ENCODE measurements around the gene MLLT10. TPM values are rescaled to one million over a fixed set of nuclear protein-coding genes. Genes with fewer than 3 reads are reported as not detected.
A peak's percentile ranks its signal among the peaks of the same experiment; 100 is the strongest.

Gene MLLT10
- total RNA-seq, 1 experiment from 2014 or later, result 48.4 TPM

GRCh38 chr10:21531164-21531563, 2.9 kb upstream of the MLLT10 start:
- POLR2A ChIA-PET (ENCODE audit: unreplicated experiment), result interaction anchor here (0.6 kb wide), 1 partner anchor 35 kb away, joined by 20 read pairs; no protein-coding TSS in a partner anchor
- peaks cover 12% of the 10 kb centered on the region for H3K79me2 ChIP-seq (ENCODE audit: low read depth)

DNA sequence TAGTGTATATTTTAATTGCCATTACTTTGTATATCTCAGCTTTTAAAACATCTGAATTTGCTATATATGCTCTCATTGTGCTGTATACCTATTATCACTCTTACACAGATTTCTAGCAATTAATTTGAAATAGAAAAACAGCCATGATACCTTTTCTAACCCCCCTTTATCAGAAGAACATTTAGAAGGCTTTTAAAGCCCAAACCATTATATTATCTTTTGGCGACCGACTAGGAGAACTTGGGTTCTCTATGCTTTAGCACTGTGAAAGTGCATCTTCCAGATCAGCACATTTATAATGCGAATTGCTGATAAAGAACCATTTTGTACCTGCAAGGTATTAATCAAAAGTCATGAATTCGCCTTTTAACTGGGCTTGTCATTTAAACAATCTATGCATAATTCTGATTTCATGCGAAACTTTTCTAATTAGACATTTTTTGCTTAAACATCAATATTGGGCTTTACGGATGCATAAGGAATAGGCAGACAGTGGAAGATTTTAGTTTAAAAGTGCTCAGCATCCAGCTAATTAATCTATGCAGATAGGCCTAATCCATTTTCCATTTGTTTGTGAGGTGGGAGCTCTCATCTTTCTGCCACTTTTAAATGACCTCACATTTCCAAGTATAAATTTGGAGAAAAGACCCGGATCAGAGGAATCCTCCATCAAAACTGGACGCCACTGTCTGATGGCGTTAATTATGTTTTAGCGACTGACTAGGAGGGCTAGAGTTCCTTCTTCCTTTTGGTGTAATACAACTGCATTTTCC, 1.2 kb upstream of the MLLT10 start:
- no peaks in the 10 kb centered on the region for H3K9me3 ChIP-seq (ENCODE audit: insufficient read depth, low read depth)
- TF ChIP-seq EZH2 (IDR thresholded peaks at IDR 0.05; ENCODE audit: low read depth), result no peak
- TF ChIP-seq CTCF (conservative IDR thresholded peaks at IDR 0.05), result no peak
- no peak for DNase-seq
- CTCF ChIA-PET, result no interaction called here
- intact Hi-C loops (cut with micrococcal nuclease; ENCODE audit: unreplicated experiment), result loop anchor here (1.0 to 5.0 kb wide), 4 partner anchors 14 to 451 kb away; no protein-coding TSS in a partner anchor
- H2AFZ ChIP-seq, result peak overlapping the region; percentile 85
- H3K4me2 ChIP-seq, result peak overlapping the region; percentile 84
- no peaks in the 10 kb centered on the region for H4K20me1 ChIP-seq (ENCODE audit: insufficient read depth)
- H3F3A ChIP-seq (ENCODE audit: insufficient read depth, low read depth), result peaks cover 9% of the 10 kb centered on the region
- no peaks in the 10 kb centered on the region for H3K36me3 ChIP-seq (ENCODE audit: low read depth)
- H3K79me2 ChIP-seq (ENCODE audit: low read depth), result peaks cover 28% of the 10 kb centered on the region
- POLR2A ChIA-PET (ENCODE audit: unreplicated experiment), result interaction anchor here (0.5 to 0.7 kb wide), 2 partner anchors 12 to 16 kb away, joined by 4 to 7 read pairs; no protein-coding TSS in a partner anchor
- H3K27me3 ChIP-seq (ENCODE audit: insufficient read depth, low read depth), result no peaks in the 10 kb centered on the region
- no TSS peak for BruUV-seq (replicated peaks)
- H3K4me3 ChIP-seq, result peak overlapping the region; percentile 71
- no peaks in the 10 kb centered on the region for H3K9me2 ChIP-seq (ENCODE audit: insufficient read depth)
- peaks cover 24% of the 10 kb centered on the region for H3K4me1 ChIP-seq (replicated peaks; ENCODE audit: insufficient read depth)
- peak overlapping the region; percentile 72 for H3K27ac ChIP-seq

More at GRCh38 chr10:21531164-21531563, 2.9 kb upstream of the MLLT10 start:
- H3K4me3 ChIP-seq, result no peak overlapping the region
- BruUV-seq (replicated peaks), result no TSS peak
- H3F3A ChIP-seq (ENCODE audit: insufficient read depth, low read depth), result peaks cover 22% of the 10 kb centered on the region
- no peaks in the 10 kb centered on the region for H3K27me3 ChIP-seq (ENCODE audit: insufficient read depth, low read depth)
- no peak overlapping the region for H3K4me2 ChIP-seq
- CTCF ChIA-PET, result no interaction called here
- no peak overlapping the region for H3K27ac ChIP-seq
- intact Hi-C loops (cut with micrococcal nuclease; ENCODE audit: unreplicated experiment), result loop anchor here (5.0 kb wide), 1 partner anchor 449 kb away; no protein-coding TSS in a partner anchor
- no peaks in the 10 kb centered on the region for H4K20me1 ChIP-seq (ENCODE audit: insufficient read depth)
- TF ChIP-seq CTCF (conservative IDR thresholded peaks at IDR 0.05) (no peak), EZH2 (IDR thresholded peaks at IDR 0.05; ENCODE audit: low read depth) (no peak)
- DNase-seq, result no peak
- no peak overlapping the region for H2AFZ ChIP-seq
- H3K36me3 ChIP-seq (ENCODE audit: low read depth), result no peaks in the 10 kb centered on the region
- no peaks in the 10 kb centered on the region for H3K9me2 ChIP-seq (ENCODE audit: insufficient read depth)
- H3K9me3 ChIP-seq (ENCODE audit: insufficient read depth, low read depth), result no peaks in the 10 kb centered on the region
- H3K4me1 ChIP-seq (replicated peaks; ENCODE audit: insufficient read depth), result peaks cover 26% of the 10 kb centered on the region

DNA sequence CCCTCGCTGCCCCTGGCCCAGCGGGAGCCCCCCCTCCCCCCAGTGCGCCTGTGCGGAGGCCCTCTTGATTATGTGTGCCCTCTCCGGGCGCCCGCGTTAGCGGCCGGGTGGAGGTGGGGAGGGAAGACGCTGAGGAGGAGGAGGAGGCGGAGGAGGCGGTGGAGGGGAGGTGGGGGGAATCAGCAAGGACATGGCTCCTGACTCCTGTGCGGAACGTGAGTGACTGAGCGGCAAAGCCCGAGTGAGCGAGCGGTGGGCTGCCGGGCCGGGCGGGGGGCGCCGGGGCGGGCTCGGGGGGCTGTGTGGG, 201 bp downstream of the MLLT10 start:
- intact Hi-C loops (cut with micrococcal nuclease; ENCODE audit: unreplicated experiment), result loop anchor here (5.0 kb wide), 1 partner anchor 452 kb away; no protein-coding TSS in a partner anchor
- TF ChIP-seq EZH2 (IDR thresholded peaks at IDR 0.05; ENCODE audit: low read depth), result no peak
- TF ChIP-seq CTCF (conservative IDR thresholded peaks at IDR 0.05), result no peak
- no TSS peak for BruUV-seq (replicated peaks)
- Histone ChIP-seq H3K4me1 (replicated peaks; ENCODE audit: insufficient read depth) (peaks cover 14% of the 10 kb centered on the region), H3K9me3 (ENCODE audit: insufficient read depth, low read depth) (no peaks in the 10 kb centered on the region), H3K36me3 (ENCODE audit: low read depth) (no peaks in the 10 kb centered on the region), H2AFZ (no peak overlapping the region; the same call in 1 of the 2 replicates), H3K4me3 (peak overlapping the region; percentile 71), H3K9me2 (ENCODE audit: insufficient read depth) (no peaks in the 10 kb centered on the region), H3K4me2 (peak overlapping the region; percentile 10; the same call in 1 of the 2 replicates), H3K27ac (peak overlapping the region; percentile 34; the same call in 1 of the 2 replicates), H4K20me1 (ENCODE audit: insufficient read depth) (no peaks in the 10 kb centered on the region), H3F3A (ENCODE audit: insufficient read depth, low read depth) (peaks cover 9% of the 10 kb centered on the region), H3K27me3 (ENCODE audit: insufficient read depth, low read depth) (no peaks in the 10 kb centered on the region), H3K79me2 (ENCODE audit: low read depth) (peaks cover 34% of the 10 kb centered on the region)
- POLR2A ChIA-PET (ENCODE audit: unreplicated experiment), result no interaction called here
- no peak for DNase-seq
- CTCF ChIA-PET, result interaction anchor here (0.6 kb wide), 1 partner anchor 12 kb away, joined by 7 read pairs; no protein-coding TSS in a partner anchor

Data from PC-9 (cell line).